Neural cell (in vitro differentiated cells): ENCODE data around the gene MAPK7. TPM values are rescaled to one million over a fixed set of nuclear protein-coding genes. Genes with fewer than 3 reads are reported as not detected.

ENCODE experiments used
- H2AFZ ChIP-seq: fragments of 200-600, 300-800 bp; sonication (generic), shearing (Covaris generic); 2 replicates; pipeline ENCODE4 v1.6.0; 2014; ENCODE audit warnings: low read depth, mild to moderate bottlenecking, antibody characterized with exemption, low read length, moderate library complexity
- H3F3A ChIP-seq: fragments of 200-600 bp; shearing (Covaris generic); 2 replicates; pipeline ENCODE4 v1.6.1; 2016; ENCODE audit warnings: mild to moderate bottlenecking, moderate library complexity, mixed read lengths, antibody characterized with exemption, low read length; ENCODE audit not compliant: insufficient read depth, poor library complexity, severe bottlenecking
- H3K27ac ChIP-seq: fragments of 200-600, 300-800 bp; sonication (generic), shearing (Covaris generic); 2 replicates; pipeline ENCODE4 v1.5.1; 2014; ENCODE audit warnings: mild to moderate bottlenecking, low read length, moderate library complexity
- H3K27me3 ChIP-seq: fragments of 300-800, 200-600 bp; sonication (generic), shearing (Covaris generic); 2 replicates; pipeline ENCODE4 v1.6.0; 2014; ENCODE audit warnings: mild to moderate bottlenecking, low read depth, low read length, moderate library complexity; ENCODE audit not compliant: insufficient read depth
- H3K36me3 ChIP-seq: fragments of 300-800, 200-600 bp; sonication (generic), shearing (Covaris generic); 2 replicates; pipeline ENCODE4 v1.5.1; 2014; ENCODE audit warnings: mild to moderate bottlenecking, antibody characterized with exemption, low read length, moderate library complexity; ENCODE audit not compliant: insufficient read depth
- H3K4me2 ChIP-seq: fragments of 300-800, 200-600 bp; sonication (generic), shearing (Covaris generic); 2 replicates; pipeline ENCODE4 v1.6.0; 2014; ENCODE audit warnings: mild to moderate bottlenecking, low read length
- H3K4me3 ChIP-seq: fragments of 300-800, 200-600 bp; sonication (generic), shearing (Covaris generic); 2 replicates; pipeline ENCODE4 v1.5.1; 2014; ENCODE audit warnings: mild to moderate bottlenecking, low read length, moderate library complexity
- H3K79me2 ChIP-seq: fragments of 200-600 bp; shearing (Covaris generic); replicated peaks from 2 replicates; pipeline ENCODE4 v1.6.0; 2014; ENCODE audit warnings: mild to moderate bottlenecking, low read length, moderate library complexity; ENCODE audit not compliant: insufficient read depth
- H3K9ac ChIP-seq: fragments of 300-800, 200-600 bp; sonication (generic), shearing (Covaris generic); 2 replicates; pipeline ENCODE4 v1.6.1; 2016; ENCODE audit warnings: mild to moderate bottlenecking, low read length, mixed read lengths
- H3K9me2 ChIP-seq: fragments of 200-600 bp; shearing (Covaris generic); 2 replicates; pipeline ENCODE4 v1.6.1; 2016; ENCODE audit warnings: mild to moderate bottlenecking, low read length, mixed read lengths; ENCODE audit not compliant: insufficient read depth
- H3K9me3 ChIP-seq: fragments of 200-600, 300-800 bp; sonication (generic), shearing (Covaris generic); 2 replicates; pipeline ENCODE4 v1.6.1; 2016; ENCODE audit warnings: mild to moderate bottlenecking, mixed run types, low read length, moderate library complexity, mixed read lengths
- H4K20me1 ChIP-seq: fragments of 200-600 bp; shearing (Covaris generic); 2 replicates; pipeline ENCODE4 v1.6.1; 2016; ENCODE audit warnings: mild to moderate bottlenecking, mixed run types; ENCODE audit not compliant: insufficient read depth
- CTCF ChIP-seq: fragments of 450-650 bp; IDR thresholded peaks from 2 replicates; pipeline ENCODE4 v1.5.1; 2014; ENCODE audit warnings: antibody characterized with exemption, mild to moderate bottlenecking, moderate library complexity; ENCODE audit not compliant: poor library complexity, severe bottlenecking
- EP300 ChIP-seq: fragments of 450-650 bp; conservative IDR thresholded peaks from 2 replicates; pipeline ENCODE4 v1.6.1; 2014; ENCODE audit warnings: antibody characterized with exemption, mild to moderate bottlenecking, moderate library complexity; ENCODE audit not compliant: poor library complexity, severe bottlenecking
- EZH2 ChIP-seq: fragments of 200-600, 300-800 bp; shearing (Covaris generic), sonication (generic); IDR thresholded peaks from 2 replicates; pipeline ENCODE4 v1.6.1; 2014; ENCODE audit warnings: antibody characterized with exemption, low read length, borderline replicate concordance, mild to moderate bottlenecking; ENCODE audit not compliant: insufficient read depth, poor library complexity, severe bottlenecking
- MXI1 ChIP-seq: fragments of 450-650 bp; conservative IDR thresholded peaks from 2 replicates; pipeline ENCODE4 v1.6.1; 2014; ENCODE audit warnings: antibody characterized with exemption, mild to moderate bottlenecking; ENCODE audit not compliant: poor library complexity, severe bottlenecking
- POLR2AphosphoS5 ChIP-seq: IDR thresholded peaks from 2 replicates; pipeline ENCODE4 v1.6.1; 2012
- RAD21 ChIP-seq: fragments of 450-650 bp; conservative IDR thresholded peaks from 2 replicates; pipeline ENCODE4 v1.6.1; 2014; ENCODE audit warnings: antibody characterized with exemption, mild to moderate bottlenecking, moderate library complexity
- REST ChIP-seq: IDR thresholded peaks from 2 replicates; pipeline ENCODE4 v1.6.1; 2012; ENCODE audit warnings: borderline replicate concordance
- SMC3 ChIP-seq: fragments of 450-650 bp; conservative IDR thresholded peaks from 2 replicates; pipeline ENCODE4 v1.6.1; 2014; ENCODE audit warnings: antibody characterized with exemption, mild to moderate bottlenecking, moderate library complexity; ENCODE audit not compliant: poor library complexity
- TAF1 ChIP-seq: IDR thresholded peaks from 2 replicates; pipeline ENCODE4 v1.6.1; 2012; ENCODE audit warnings: low read depth
- polyA plus RNA-seq: library from polyadenylated mRNA; depleted of rRNA; stranded (reverse); fragments of >200 nt; gene quantifications from 2 replicates; pipeline ENCODE4 v1.2.3, GENCODE V29; 2014

MAPK7 gene
- polyA plus RNA-seq, 1 donor from 2014 or later, result 18.8 TPM

GRCh38 chr17:19334331-19334730, 44.0 kb upstream of the MAPK7 start:
- Histone ChIP-seq H3K9ac (no peak overlapping the region), H3K36me3 (no peaks in the 10 kb centered on the region), H2AFZ (no peak overlapping the region), H3K9me3 (no peaks in the 10 kb centered on the region), H3K9me2 (no peaks in the 10 kb centered on the region), H3K4me3 (no peak overlapping the region), H3K27ac (no peak overlapping the region), H3K4me2 (no peak overlapping the region), H4K20me1 (no peaks in the 10 kb centered on the region), H3F3A (no peaks in the 10 kb centered on the region), H3K27me3 (no peaks in the 10 kb centered on the region), H3K79me2 (no peaks in the 10 kb centered on the region)
- TF ChIP-seq TAF1 (no peak), CTCF (no peak), SMC3 (no peak), EP300 (no peak), RAD21 (no peak), EZH2 (no peak), MXI1 (no peak), REST (no peak), POLR2AphosphoS5 (no peak)

- Histone ChIP-seq H3K27ac (no peak overlapping the region), H3K9ac (no peak overlapping the region), H3K79me2 (no peaks in the 10 kb centered on the region), H3F3A (no peaks in the 10 kb centered on the region), H3K36me3 (no peaks in the 10 kb centered on the region), H3K27me3 (no peaks in the 10 kb centered on the region), H3K4me3 (no peak overlapping the region), H3K9me2 (no peaks in the 10 kb centered on the region), H3K4me2 (no peak overlapping the region), H3K9me3 (no peaks in the 10 kb centered on the region), H4K20me1 (no peaks in the 10 kb centered on the region), H2AFZ (no peak overlapping the region)
- TF ChIP-seq MXI1 (no peak), RAD21 (no peak), CTCF (no peak), EP300 (no peak), EZH2 (no peak), REST (no peak), SMC3 (no peak), POLR2AphosphoS5 (no peak), TAF1 (no peak)
Measured at GRCh38 chr17:19335951-19336631, 42.2 kb upstream of the MAPK7 start.
